D721Med (cell line): ENCODE measurements around the gene IKZF3.
"Not testable (repeated sequence)": the region's sequence is repeated elsewhere in the genome, so short reads cannot be mapped to it uniquely, and the experiment has no call there.

Source experiments
- DNase-seq: peaks from one replicate; pipeline ENCODE4 v3.0.0; 2011; ENCODE audit warnings: low spot score; ENCODE audit not compliant: insufficient read length
- FAIRE-seq: peaks from 2 replicates; lab custom pipeline; 2011; peaks lifted over from hg19 to GRCh38; lab: Jason Lieb, UNC
- TF ChIP-seq, protein P1 (sequence below): IDR thresholded peaks from 2 replicates; pipeline ENCODE4 v1.5.1; 2012; ENCODE audit warnings: mild to moderate bottlenecking, control low read depth; ENCODE audit not compliant: insufficient read depth; ENCODE audit errors: missing control alignments

IKZF3 gene

DNA sequence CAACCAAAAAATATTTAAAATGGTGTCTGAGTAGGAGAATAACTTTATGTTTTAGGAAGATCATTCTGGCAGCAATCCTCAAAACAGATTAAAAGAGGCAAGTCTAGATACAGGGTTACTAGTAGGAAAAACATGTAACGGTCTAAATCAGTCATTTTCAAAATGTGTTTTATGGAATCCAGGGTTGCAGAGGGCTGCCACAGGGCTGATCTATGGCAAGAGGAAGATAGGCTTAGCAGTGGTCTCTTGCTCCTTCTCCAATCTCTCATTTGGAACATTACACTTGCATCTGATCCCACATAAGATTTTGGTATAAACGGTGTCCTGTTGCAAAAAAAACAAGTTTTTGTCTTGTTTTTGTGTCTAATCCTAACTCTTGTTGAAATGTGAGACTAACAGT is 9.2 kb downstream of the IKZF3 start:
- FAIRE-seq: no peak
- DNase-seq: no peak
- TF ChIP-seq, protein P1, sequence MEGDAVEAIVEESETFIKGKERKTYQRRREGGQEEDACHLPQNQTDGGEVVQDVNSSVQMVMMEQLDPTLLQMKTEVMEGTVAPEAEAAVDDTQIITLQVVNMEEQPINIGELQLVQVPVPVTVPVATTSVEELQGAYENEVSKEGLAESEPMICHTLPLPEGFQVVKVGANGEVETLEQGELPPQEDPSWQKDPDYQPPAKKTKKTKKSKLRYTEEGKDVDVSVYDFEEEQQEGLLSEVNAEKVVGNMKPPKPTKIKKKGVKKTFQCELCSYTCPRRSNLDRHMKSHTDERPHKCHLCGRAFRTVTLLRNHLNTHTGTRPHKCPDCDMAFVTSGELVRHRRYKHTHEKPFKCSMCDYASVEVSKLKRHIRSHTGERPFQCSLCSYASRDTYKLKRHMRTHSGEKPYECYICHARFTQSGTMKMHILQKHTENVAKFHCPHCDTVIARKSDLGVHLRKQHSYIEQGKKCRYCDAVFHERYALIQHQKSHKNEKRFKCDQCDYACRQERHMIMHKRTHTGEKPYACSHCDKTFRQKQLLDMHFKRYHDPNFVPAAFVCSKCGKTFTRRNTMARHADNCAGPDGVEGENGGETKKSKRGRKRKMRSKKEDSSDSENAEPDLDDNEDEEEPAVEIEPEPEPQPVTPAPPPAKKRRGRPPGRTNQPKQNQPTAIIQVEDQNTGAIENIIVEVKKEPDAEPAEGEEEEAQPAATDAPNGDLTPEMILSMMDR: no peak

DNA sequence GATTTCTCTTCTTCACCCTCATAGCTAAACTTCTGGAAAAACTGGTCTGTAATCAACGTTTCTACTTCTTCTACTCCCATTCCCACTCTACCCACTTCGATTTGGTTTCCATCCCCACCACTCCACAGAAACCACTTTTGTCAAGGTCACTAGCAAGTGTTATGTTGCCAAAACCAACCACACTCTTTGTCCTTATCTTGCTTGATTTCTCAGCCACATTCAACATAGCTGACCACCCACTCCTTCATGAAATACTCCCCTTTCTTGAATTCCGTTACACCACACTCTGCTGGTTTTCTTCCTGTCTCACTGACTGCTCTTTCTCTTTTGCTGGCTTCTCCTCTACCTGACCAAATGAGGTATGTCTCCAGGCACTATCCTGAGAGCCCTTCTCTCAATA is 11.9 kb downstream of the IKZF3 start:
- TF ChIP-seq, protein P1: no peak
- no peak for DNase-seq
- FAIRE-seq: no peak

DNA sequence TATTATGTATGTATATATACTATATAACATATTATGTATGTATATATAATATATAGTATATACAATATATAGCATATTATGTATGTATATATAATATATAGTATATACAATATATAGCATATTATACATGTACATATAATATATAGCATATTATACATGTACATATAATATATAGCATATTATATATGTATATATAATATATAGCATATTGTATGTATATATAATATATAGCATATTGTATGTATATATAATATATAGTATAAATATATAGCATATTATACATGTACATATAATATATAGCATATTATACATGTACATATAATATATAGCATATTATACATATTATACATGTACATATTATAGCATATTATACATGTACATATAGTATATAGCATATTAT is 13.9 kb downstream of the IKZF3 start:
- FAIRE-seq: not testable (repeated sequence)

DNA sequence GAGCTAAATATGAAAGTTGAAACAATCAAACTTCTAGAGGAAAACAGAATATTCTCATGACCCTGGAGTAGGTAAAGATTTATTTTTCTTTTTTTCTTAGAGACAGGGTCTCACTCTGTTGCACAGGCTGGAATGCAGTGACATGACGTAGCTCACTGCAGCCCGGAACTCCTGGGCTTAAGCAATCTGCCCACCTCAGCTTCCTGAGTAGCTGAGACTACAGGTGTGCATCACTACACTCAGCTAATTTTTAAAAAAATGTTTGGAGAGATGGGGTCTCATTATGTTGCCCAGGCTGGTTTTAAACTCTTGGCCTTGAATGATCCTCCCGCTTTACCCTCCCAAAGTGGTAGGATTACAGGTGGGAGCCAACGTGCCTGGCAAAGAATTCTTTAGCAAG is 15.5 kb downstream of the IKZF3 start:
- FAIRE-seq (no peak), DNase-seq (no peak)
- TF ChIP-seq, protein P1: no peak

More for the DNA sequence above, 13.9 kb downstream of the IKZF3 start:
- DNase-seq: not testable (repeated sequence)

DNA sequence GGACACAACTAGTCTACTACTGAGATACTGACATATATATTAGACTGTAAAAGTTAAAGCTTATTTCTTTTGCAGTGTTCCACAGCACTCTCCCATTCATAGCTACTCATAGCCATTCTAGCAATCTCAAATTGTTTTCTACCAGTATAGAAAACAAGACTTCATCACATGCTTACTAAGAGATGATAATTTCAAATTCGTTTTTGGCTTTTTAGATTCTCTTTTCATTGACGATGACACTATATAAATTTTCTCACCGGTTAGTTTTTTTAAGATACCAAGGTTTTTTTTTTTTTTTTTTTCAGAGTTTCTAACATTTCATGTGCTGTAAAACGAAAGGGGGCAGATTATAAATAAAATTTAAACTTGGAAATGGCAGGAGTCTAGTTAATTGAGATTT is 17.9 kb downstream of the IKZF3 start:
- FAIRE-seq (no peak), DNase-seq (no peak)
- TF ChIP-seq, protein P1: no peak

DNA sequence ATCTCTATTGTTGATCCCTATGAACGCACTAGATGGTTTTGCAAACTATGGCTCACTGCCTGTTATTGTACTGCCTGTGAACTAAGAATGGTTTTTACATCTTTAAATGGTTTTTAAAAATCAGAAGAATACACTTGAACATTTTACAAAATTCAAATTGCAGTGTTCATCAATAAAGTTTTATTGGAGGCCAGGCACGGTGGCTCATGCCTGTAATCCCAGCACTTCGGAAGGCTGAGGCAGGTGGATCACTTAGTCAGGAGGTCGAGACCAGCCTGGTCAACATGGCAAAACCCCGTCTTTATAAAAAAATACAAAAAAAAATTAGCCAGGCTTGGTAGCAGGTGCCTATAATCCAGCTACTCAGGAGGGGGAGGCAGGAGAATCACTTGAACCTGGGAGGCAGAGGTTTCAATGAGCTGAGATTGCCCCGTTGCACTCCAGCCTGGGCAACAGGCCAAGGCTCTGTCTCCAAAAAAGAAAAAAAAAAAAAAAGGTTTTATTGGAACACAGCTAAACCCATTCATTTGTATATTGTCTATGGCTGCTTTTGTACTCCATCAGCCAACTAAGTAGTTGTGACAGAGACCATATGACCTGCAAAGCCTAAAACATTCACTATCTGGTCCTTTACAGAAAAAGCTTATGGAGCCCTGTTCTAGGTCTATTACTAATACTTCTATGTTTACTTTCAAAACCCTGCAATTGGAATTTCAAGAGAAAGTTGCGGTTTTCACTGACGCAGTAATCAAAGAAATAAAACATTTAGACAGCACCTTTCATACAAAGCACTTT is 18.9 kb downstream of the IKZF3 start:
- TF ChIP-seq, protein P1: no peak
- DNase-seq (no peak), FAIRE-seq (no peak)

DNA sequence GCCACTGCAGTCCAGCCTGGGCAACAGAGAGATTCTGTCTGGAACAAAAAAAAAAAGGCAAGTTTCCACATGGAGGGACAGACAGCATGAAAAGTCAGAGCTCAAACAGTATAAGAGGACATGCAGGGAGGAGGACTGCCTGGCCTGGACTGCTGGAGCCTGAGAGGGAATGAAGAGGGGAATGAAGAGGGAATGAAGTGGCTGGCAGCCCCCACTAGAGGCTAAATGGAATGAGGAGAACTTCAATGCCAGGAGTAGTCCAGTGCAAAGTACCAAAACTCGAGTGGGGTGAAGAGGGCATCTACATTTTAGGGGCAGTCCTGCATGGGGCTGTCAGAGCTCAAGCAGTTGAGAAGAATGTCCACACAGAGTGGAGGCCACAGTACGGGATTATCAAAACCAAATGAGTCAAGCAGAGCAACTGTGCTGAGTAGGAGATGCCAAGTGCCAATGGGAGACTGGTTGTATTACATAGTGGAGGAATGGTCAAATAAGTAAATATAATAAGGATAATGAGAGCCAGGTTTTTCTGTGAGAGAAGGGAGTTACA is 22.9 kb downstream of the IKZF3 start:
- DNase-seq: no peak
- FAIRE-seq: no peak
- TF ChIP-seq, protein P1: no peak
